GM21723 (cell line): ENCODE results near the gene HAUS7.

Experiments
- ATAC-seq: cut with Tn5 transposase; IDR thresholded peaks from one replicate; pipeline ENCODE4 v1.9.1; 2021; ENCODE audit warnings: mild to moderate bottlenecking, moderate library complexity; ENCODE audit not compliant: unreplicated experiment

Gene HAUS7

DNA sequence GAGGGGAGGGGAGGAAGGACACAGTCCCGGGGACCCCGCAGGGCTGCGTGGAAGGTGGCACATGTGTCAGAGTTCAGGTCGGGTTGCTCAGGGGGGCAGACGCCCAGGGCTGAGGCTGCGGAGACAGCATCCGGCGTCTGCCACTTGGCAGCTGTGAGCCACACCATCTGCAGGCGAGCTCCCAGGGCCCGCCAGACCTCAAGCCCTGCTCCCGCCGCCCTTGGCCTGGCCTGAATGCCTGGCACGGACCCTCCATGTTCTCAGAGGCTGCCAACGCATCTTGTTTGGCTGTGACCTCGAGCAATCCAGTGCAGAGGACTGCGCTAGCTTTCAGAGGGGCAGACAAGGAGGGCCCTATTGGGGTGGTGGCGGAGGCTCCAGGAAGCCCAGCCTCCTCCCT lies 29.5 kb upstream of the HAUS7 start:
- ATAC-seq = no peak

- ATAC-seq = no peak
Observed at GRCh38 chrX:153499341-153499740, 29.0 kb upstream of the HAUS7 start.

GRCh38 chrX:153498453-153498852 lies 28.1 kb upstream of the HAUS7 start:
- ATAC-seq = no peak

DNA sequence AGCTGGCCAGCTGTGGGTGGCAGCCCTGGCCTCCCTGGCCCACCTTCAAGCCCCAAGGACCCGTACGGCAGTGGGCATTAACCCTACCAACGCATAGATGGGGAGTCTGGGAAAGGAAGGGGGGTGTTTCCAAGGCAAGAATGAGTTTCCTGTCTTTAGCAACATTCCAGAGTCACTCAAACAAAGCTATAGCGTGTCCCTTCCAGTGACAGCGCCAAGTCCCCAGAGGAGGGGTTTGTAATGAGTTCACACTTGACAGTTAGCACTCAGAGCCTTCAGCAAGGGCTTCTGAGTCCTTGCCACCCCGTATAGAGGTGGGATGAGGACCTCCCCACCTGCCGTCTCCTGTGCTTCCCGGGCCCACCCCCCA lies 26.2 kb upstream of the HAUS7 start:
- ATAC-seq = no peak

DNA sequence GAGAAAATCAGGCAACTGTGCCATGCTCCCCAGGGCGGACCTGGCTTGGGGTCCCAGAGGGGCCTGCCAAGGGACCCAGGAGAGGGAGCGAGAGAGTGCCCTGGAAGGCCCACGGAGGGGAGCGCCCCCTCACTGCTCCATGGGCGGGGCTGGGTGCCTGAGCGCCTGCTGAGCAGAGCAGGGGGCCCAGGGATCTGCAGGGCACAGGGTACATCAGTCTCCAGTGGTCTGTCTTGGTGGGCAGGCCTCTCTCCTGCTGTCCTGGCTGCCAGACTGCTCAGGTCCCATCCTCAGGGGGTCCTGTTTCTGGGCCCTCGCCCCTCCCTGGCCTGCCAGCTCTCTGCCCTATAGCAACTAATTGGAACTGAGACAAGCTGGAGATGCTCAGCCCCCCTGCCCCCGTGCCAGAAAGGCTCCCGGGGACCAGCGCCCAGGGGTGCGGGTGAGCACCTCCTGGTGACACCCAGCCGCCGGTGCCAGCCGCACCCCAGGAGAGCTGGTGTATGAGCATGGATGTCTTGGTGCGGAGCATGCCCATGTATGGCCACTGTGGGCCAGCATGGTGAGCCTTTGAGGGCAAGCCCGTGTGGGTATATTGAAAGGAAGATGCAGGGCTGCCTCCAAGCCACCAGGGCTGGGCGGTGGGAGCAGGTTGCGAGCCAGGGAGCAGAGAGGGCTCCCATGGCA lies 25.7 kb upstream of the HAUS7 start:
- no peak for ATAC-seq

DNA sequence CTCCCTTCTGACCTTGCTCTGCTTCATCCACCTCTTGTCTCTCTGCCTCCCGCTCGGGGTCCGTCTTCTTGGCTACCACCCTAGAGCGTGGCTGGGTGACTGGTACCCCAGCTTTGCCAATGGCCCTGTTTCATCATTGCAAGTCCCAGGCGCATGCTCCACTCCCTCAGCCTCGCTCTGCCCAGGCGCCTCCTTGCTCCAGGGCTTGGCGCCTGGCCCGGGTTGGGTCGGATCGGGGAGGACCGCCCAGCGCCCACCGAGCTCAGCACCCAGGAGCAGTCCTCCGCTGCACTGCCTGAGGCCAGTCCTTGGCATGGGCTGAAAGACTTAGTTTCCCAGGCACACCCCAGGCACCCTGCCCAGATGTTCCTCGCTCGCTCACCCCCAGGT lies 25.0 kb upstream of the HAUS7 start:
- no peak for ATAC-seq

DNA sequence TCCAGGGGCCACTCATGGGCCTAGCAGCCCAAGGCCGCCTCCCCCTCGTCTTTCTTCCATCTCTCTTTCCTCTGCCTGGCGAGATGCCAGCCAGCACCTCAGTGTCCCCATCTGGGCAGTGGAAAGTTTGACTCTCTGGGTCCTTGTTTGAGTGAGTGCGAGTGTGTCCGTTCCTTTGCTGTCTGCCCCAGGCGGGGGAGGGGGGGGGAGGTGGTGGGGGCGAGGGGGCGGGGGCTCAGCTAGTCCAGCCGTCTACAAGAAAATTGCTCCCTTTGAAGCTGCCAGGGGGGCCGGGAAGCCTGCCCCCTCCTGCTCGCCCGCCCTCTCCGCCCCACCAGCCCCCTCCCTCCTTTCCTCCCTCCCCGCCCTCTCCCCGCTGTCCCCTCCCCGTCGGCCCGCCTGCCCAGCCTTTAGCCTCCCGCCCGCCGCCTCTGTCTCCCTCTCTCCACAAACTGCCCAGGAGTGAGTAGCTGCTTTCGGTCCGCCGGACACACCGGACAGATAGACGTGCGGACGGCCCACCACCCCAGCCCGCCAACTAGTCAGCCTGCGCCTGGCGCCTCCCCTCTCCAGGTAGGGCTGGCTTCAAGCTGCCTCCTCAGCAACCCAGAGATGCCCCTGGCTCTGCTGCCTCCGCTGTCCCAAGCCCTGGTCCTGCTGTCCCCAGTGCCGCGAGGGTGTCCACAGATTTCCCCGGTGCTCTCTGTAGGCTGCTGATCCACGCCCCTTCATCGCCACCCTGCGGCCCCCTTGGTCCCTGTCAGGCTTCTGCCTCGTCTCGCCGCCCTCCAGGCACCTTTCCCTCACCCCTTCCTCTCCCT lies 24.4 kb upstream of the HAUS7 start, which contains the start of gene BGN:
Gene BGN, plus strand, starts transcription at position 440 of the 821 bp plus-strand sequence. CDS start 9,652 bp downstream, outside the sequence.
- no peak for ATAC-seq

GRCh38 chrX:153494061-153494460 lies 23.7 kb upstream of the HAUS7 start:
- no peak for ATAC-seq

DNA sequence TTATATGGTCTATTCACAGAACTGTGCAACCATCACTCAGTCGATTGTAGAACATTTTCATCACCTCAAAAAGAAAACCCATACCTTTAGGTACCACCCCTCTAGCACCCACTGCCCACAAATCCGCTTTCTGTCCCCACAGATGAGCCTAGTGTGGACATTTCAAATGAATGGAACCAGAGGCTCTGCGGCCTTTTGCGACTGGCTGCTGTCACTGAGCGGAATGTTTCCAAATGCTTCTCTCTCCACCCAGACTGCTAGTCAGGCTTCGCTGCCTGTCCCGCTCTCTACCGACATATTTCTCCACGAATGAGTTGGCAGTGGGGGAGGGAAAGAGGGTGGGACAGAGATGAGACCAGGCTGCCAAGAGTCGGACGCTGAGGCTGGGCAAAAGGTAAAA lies 22.7 kb upstream of the HAUS7 start:
- ATAC-seq = no peak

DNA sequence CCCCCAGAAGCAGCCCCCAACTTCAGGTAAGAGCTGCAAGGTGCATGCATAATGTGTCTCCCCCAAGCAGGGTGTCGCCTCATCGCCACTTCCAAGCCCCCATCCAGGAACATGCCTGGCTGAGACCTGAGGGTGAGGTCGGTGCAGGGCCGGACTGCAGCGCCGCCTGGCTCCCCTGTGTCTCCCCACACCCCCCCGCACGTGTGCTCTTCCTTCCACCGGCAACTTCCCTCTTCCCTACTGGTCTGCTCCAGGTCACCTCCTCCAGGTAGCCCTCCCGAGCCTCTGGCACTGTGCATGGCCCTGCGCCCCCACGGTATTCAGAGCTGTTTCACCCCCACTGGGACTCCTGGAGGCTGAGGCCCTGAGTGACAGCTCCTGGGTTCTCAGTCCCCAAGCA lies 22.2 kb upstream of the HAUS7 start:
- no peak for ATAC-seq

DNA sequence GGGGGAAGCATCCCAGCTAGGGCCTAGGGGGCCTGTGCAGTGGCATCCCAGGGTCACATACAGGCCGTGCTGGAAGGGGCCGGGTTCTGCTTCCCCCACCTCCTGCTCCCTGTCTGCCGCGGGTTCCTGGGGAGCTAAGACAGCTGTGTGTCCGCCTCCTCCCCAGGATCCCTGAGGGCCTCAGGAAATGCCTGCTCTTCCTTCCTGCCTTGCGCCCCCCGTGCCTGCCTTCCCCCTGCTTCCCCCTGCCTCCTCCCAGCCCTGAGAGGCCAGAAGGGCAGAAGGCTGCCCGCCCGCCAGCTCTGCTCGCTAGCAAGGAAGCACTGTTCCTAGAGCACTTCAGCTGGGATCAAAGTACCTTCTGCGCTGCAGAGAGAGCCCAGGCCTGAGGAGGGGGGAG lies 21.5 kb upstream of the HAUS7 start:
- ATAC-seq = no peak

GRCh38 chrX:153491351-153491914 lies 21.1 kb upstream of the HAUS7 start:
- no peak for ATAC-seq

GRCh38 chrX:153490217-153490930 lies 20.0 kb upstream of the HAUS7 start:
- no peak for ATAC-seq

DNA sequence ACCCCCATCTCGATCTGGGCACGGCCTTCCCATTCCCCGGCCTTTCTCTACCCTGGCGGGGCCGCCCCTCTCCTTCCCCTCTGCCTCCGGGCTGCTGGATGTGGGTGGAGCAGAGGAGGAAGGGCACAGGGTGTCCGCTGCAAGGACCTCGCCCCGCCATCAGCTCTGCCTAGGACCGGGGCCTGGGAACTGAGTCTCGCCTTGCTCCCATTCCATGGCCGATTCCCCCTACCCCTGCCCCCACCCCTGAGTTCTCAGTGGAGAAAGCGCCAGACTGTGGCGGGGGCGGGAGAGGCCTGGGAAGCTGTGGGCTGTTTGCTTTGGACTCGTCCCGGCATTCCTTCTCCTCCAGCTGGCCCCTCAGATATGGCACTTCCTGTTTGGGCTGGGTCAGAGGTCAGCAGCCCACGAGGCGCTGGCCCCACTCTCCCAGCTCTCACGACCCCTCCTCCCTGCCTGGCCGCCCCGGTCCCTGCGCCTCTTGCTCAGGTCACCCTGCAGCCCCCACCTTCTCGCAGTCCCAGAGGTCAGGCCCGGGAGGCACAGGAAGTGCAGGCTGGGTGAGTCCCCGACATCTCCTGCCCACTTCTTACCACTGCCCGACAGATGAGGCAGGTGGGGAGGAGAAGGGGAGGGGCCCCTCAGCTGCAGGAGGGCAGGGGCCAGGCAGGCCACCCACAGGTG lies 18.0 kb upstream of the HAUS7 start:
- no peak for ATAC-seq

GRCh38 chrX:153487590-153488071 lies 17.3 kb upstream of the HAUS7 start:
- no peak for ATAC-seq

- ATAC-seq = no peak
Observed at GRCh38 chrX:153486171-153486570, 15.8 kb upstream of the HAUS7 start.

GRCh38 chrX:153485396-153486080 lies 15.2 kb upstream of the HAUS7 start:
- ATAC-seq = no peak

DNA sequence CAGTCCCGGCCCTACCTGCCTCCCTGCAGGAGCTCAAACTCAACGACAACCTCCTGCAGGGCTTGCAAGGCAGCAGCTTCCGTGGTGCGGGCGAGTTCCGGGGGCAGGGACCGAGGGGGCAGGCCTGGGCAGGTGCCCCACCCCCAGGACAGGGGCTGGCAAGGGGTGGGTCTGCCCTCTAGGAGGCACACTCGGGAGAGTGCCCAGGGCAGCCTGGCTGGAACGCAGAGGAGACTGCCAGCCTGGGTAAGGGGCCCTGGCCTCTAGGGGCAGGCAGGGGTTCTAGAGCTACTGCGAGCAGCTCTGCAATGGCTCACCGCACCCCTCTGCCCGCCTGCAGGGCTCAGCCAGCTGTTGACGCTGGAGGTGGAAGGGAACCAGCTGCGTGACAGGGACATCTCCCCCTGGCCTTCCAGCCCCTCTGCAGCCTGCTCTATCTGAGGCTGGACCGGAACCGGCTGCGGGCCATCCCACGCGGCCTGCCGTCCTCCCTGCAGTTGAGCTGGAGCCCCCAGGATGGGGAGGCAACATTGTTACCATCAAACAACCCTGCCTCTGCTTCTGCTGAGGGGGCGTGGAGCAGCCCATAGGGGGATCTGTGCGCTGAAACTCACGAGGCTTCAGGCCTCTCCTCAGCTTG lies 12.1 kb upstream of the HAUS7 start:
- no peak for ATAC-seq

DNA sequence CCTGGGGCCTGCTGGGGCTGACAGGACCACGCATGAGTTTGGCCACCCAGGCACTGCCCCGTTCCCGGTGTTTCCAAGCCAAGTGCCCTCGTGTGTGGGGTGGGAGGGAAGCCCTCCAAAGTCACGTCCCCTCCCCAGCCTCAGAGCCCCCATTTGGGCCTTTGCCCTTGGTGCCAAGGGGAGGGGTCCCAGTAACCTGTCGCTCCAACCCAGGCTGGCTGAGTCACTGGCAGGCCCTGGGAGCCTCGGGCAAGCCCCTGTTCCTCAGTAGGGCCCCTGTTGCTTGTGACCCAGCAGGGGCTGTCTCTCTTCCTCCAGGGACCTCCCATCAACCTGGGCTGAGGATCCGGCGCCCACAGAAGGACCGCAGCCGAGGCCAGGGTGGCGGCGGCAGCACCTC lies 10.7 kb upstream of the HAUS7 start:
- ATAC-seq = no peak

GRCh38 chrX:153478746-153479145 lies 8.4 kb upstream of the HAUS7 start:
- no peak for ATAC-seq
